T-helper 1 cell treated with Interleukin-12 subunit alpha and Interleukin-12 subunit beta and Interleukin-4 antibody, amounts not matched to agents 30 μg/mL and 1 μg/mL, for 36 hours (primary cell): ENCODE results near the gene SDSL.

Experiments used
- H3K27ac Mint-ChIP-seq: one replicate; pipeline ENCODE4 v1.8.0; 2021; ENCODE audit warnings: mild to moderate bottlenecking, mixed read lengths
- H3K27me3 Mint-ChIP-seq: one replicate; pipeline ENCODE4 v1.8.0; 2021; ENCODE audit warnings: low read depth, mixed read lengths
- H3K36me3 Mint-ChIP-seq: one replicate; pipeline ENCODE4 v1.8.0; 2021; ENCODE audit warnings: low read depth, mixed read lengths
- H3K4me1 Mint-ChIP-seq: one replicate; pipeline ENCODE4 v1.8.0; 2021; ENCODE audit warnings: low read depth, mixed read lengths
- H3K4me3 Mint-ChIP-seq: one replicate; pipeline ENCODE4 v1.8.0; 2021; ENCODE audit warnings: mild to moderate bottlenecking, moderate library complexity, mixed read lengths
- H3K9me3 Mint-ChIP-seq: one replicate; pipeline ENCODE4 v1.8.0; 2021; ENCODE audit warnings: mixed read lengths

SDSL gene

GRCh38 chr12:113440947-113441782, 19.0 kb downstream of the SDSL start:
- Mint-ChIP-seq H3K36me3 (no peaks in the 10 kb centered on the region), H3K27ac (no peak overlapping the region), H3K9me3 (peaks cover 3% of the 10 kb centered on the region)

DNA sequence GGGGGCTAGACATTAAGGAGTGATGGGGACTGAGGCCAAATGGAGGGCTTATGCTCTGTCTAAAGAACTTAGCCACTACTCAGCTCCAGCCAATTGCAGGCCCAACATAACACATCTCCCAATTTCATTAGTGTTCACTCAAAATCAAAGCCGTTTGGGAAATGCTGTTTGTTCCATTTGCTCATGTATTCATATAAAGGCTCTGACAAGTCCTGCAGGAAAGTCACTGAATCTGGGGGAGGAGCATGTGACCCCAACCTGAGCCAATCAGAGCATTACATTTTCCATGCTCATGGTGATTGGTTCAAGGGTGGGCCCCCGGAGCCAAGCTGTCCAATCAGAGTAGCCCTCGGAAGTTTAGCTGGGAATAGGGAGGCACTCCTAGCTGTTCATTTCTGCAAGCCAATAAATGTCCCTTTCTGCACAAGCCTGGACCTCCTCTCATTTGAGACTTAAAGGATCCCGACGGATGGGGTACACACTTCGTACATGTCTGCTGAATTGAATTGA, 20.9 kb downstream of the SDSL start:
- no peak overlapping the region for H3K27ac Mint-ChIP-seq
- H3K9me3 Mint-ChIP-seq, result peaks cover 4% of the 10 kb centered on the region
- peaks cover 7% of the 10 kb centered on the region for H3K27me3 Mint-ChIP-seq
- no peaks in the 10 kb centered on the region for H3K4me1 Mint-ChIP-seq
- H3K36me3 Mint-ChIP-seq, result no peaks in the 10 kb centered on the region
- no peak overlapping the region for H3K4me3 Mint-ChIP-seq

More at GRCh38 chr12:113440947-113441782, 19.0 kb downstream of the SDSL start:
- Mint-ChIP-seq H3K4me3 (no peak overlapping the region), H3K27me3 (no peaks in the 10 kb centered on the region), H3K4me1 (no peaks in the 10 kb centered on the region)

GRCh38 chr12:113445544-113446171, 23.5 kb downstream of the SDSL start:
- no peaks in the 10 kb centered on the region for H3K36me3 Mint-ChIP-seq

DNA sequence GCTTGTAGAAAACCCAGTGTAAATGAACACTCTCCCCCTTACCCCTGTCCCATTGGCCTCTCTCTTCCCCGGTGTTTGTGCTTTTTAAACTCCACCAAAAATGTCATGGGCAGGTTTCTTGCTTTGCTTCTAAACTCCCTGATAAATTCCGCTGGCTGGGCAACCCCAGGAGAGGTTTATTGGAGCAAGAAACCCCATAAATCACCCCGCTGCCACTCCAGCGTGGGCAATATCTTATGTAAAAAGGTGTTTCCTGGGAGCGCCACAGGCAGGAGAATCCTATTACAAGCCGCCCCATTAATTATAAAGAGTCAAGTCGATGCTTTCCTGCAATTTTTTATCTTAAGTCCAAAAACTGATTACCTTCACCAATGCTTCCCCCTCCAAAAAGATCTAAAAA, 26.7 kb downstream of the SDSL start:
- H3K27ac Mint-ChIP-seq, result no peak overlapping the region
- H3K4me3 Mint-ChIP-seq, result no peak overlapping the region
- H3K36me3 Mint-ChIP-seq, result no peaks in the 10 kb centered on the region
- peaks cover 13% of the 10 kb centered on the region for H3K27me3 Mint-ChIP-seq
- peaks cover 4% of the 10 kb centered on the region for H3K9me3 Mint-ChIP-seq
- H3K4me1 Mint-ChIP-seq, result no peaks in the 10 kb centered on the region

More at GRCh38 chr12:113445544-113446171, 23.5 kb downstream of the SDSL start:
- Mint-ChIP-seq H3K27ac (no peak overlapping the region), H3K27me3 (peaks cover 13% of the 10 kb centered on the region), H3K4me1 (no peaks in the 10 kb centered on the region), H3K4me3 (no peak overlapping the region), H3K9me3 (peaks cover 4% of the 10 kb centered on the region)

DNA sequence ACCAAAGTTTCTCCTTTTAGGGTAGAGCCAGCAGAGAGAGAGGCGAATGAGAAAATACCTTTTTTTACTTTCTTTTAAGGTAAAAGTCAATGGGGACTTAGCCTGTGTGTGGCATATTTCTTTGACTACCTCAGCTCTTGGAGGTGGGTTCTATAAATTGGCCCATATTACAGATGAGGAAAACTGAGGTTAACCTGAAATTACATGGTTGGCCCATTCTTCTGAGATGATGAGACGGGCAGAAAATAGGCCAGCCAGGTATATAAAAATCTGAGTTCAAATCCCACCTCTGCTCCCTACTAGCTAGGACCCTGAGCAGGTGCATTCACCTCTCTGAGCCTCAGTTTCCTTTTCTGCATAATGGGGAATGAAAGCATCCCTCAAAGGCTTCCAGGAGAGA, 27.1 kb downstream of the SDSL start:
- H3K4me1 Mint-ChIP-seq, result no peaks in the 10 kb centered on the region
- H3K27me3 Mint-ChIP-seq, result peaks cover 13% of the 10 kb centered on the region
- peaks cover 4% of the 10 kb centered on the region for H3K9me3 Mint-ChIP-seq
- no peak overlapping the region for H3K4me3 Mint-ChIP-seq
- H3K36me3 Mint-ChIP-seq, result no peaks in the 10 kb centered on the region
- H3K27ac Mint-ChIP-seq, result no peak overlapping the region

GRCh38 chr12:113449839-113450238, 27.7 kb downstream of the SDSL start:
- H3K27me3 Mint-ChIP-seq, result peaks cover 13% of the 10 kb centered on the region

DNA sequence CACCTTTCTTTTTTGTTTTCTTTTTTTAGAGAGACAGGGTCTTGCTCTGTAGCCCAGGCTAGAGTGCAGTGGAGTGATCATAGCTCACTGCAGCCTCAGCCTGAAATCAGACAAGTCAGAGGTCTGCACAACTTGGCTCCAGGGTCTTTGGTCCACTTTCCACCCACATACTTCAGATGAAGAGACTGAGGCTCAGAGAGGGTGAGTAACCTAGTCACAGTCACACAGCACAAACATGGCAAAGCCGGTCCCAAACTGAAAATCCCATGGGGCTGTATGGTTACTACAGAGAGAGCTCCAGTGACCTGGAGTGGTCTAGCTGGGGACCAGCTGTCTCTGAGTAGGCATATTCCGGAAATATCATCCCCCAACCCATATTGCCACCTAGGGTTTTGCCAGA, 30.3 kb downstream of the SDSL start:
- peaks cover 10% of the 10 kb centered on the region for H3K27me3 Mint-ChIP-seq
- H3K27ac Mint-ChIP-seq, result no peak overlapping the region
- no peaks in the 10 kb centered on the region for H3K36me3 Mint-ChIP-seq
- H3K4me1 Mint-ChIP-seq, result no peaks in the 10 kb centered on the region
- no peaks in the 10 kb centered on the region for H3K9me3 Mint-ChIP-seq
- H3K4me3 Mint-ChIP-seq, result no peak overlapping the region

More at GRCh38 chr12:113449839-113450238, 27.7 kb downstream of the SDSL start:
- Mint-ChIP-seq H3K4me3 (no peak overlapping the region), H3K4me1 (no peaks in the 10 kb centered on the region), H3K9me3 (peaks cover 4% of the 10 kb centered on the region), H3K36me3 (no peaks in the 10 kb centered on the region), H3K27ac (no peak overlapping the region)

DNA sequence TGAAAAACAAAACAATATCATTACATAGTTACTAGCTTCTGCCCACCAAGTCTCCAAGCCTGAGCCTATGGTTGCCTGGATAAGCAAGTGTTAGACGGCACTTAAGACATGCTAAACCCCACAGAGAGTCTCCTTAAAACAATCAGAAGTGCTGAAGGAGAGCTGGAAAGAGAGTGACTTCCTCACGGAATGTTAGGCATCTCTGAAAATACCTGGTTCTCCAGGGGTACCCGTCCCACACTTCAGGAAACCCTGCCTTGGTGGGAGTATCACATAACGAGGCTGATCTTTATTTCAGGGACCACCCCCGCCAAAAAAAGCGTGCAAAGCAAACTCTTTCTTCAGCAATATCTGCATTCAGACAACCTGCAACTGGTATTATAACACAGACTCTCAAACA, 31.1 kb downstream of the SDSL start:
- H3K27ac Mint-ChIP-seq, result no peak overlapping the region
- no peaks in the 10 kb centered on the region for H3K36me3 Mint-ChIP-seq
- no peaks in the 10 kb centered on the region for H3K4me1 Mint-ChIP-seq
- H3K27me3 Mint-ChIP-seq, result peaks cover 11% of the 10 kb centered on the region
- no peak overlapping the region for H3K4me3 Mint-ChIP-seq
- no peaks in the 10 kb centered on the region for H3K9me3 Mint-ChIP-seq

DNA sequence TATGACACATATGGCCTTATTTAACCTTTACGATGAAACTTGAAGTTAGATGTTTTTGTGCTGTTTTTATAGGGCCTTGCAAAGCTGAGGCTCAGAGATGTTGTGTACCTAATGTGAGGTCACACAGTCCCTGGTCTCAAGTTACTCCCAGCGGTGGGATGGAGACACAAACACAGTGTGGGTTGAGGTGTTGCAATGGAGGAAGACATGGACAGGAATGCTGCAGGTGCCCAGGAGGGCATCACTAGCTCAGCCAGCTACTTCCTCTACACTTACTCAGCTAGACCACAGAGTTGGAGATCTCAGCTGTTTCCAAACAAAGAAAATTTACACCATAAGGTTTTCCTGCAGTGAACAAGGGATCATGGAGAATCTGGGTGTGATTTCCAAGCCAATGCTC, 34.0 kb downstream of the SDSL start:
- H3K27me3 Mint-ChIP-seq, result peaks cover 33% of the 10 kb centered on the region

DNA sequence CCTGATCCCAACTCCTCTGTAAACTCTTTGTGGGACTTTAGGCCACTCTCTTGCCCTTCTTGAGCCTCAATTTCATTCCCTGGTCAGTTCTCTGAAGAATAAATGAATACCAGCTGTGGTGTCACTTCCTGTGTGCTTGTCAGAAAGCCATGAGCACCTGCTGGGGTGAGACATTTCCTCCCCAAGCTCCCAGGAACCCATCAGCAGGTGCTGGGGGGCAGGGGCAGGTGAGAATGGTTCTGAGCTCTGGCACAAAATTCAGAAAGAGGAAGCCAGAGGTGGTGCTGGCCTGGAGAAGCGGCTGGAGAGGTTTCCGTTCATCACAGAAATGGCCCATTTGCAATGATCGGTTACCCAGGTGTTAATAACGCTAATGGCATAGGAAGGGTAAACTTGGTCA, 34.6 kb downstream of the SDSL start:
- Mint-ChIP-seq H3K9me3 (no peaks in the 10 kb centered on the region), H3K4me3 (no peak overlapping the region)

More for the DNA sequence above, 34.0 kb downstream of the SDSL start:
- Mint-ChIP-seq H3K4me3 (no peak overlapping the region), H3K9me3 (no peaks in the 10 kb centered on the region), H3K27ac (no peak overlapping the region), H3K36me3 (no peaks in the 10 kb centered on the region), H3K4me1 (no peaks in the 10 kb centered on the region)

DNA sequence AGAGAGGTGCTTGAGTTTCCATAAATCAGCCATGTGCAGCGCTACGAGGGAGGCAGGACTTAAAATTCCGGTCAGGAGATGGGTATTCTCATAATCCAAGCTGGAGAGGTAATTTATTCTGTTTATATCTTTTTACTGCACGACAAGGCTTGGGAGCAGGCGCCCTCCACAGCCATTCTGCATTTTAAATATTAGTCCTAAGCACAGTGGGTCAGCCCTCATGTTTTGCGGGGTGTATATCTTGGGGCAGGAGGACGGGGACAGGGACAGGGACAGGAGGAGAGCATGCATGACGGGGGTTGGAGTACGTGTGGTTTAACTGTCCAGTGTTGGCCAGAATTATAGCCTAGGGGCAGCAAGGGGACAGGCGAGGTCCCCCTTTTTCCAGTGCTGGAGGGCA, 35.0 kb downstream of the SDSL start:
- Mint-ChIP-seq H3K27me3 (peaks cover 43% of the 10 kb centered on the region), H3K36me3 (no peaks in the 10 kb centered on the region), H3K4me3 (no peak overlapping the region), H3K9me3 (no peaks in the 10 kb centered on the region), H3K27ac (no peak overlapping the region), H3K4me1 (no peaks in the 10 kb centered on the region)

More for the DNA sequence above, 34.6 kb downstream of the SDSL start:
- Mint-ChIP-seq H3K4me1 (no peaks in the 10 kb centered on the region), H3K36me3 (no peaks in the 10 kb centered on the region), H3K27ac (no peak overlapping the region), H3K27me3 (peaks cover 39% of the 10 kb centered on the region)

- no peak overlapping the region for H3K27ac Mint-ChIP-seq
- H3K9me3 Mint-ChIP-seq, result no peaks in the 10 kb centered on the region
- H3K4me1 Mint-ChIP-seq, result peaks cover 3% of the 10 kb centered on the region
- H3K4me3 Mint-ChIP-seq, result no peak overlapping the region
- H3K36me3 Mint-ChIP-seq, result no peaks in the 10 kb centered on the region
- H3K27me3 Mint-ChIP-seq, result peaks cover 48% of the 10 kb centered on the region
Measured at GRCh38 chr12:113457710-113458109, 35.5 kb downstream of the SDSL start.

- Mint-ChIP-seq H3K4me3 (no peak overlapping the region), H3K27me3 (peaks cover 67% of the 10 kb centered on the region), H3K36me3 (peaks cover 3% of the 10 kb centered on the region), H3K27ac (no peak overlapping the region), H3K9me3 (no peaks in the 10 kb centered on the region), H3K4me1 (peaks cover 8% of the 10 kb centered on the region)
Measured at GRCh38 chr12:113459981-113460380, 37.8 kb downstream of the SDSL start.

GRCh38 chr12:113461666-113462065, 39.5 kb downstream of the SDSL start:
- Mint-ChIP-seq H3K4me3 (no peak overlapping the region), H3K36me3 (peaks cover 3% of the 10 kb centered on the region), H3K27me3 (peaks cover 78% of the 10 kb centered on the region), H3K4me1 (peaks cover 11% of the 10 kb centered on the region), H3K9me3 (no peaks in the 10 kb centered on the region), H3K27ac (no peak overlapping the region)
